ENCODE data around the gene IL33. TPM values are rescaled to one million over a fixed set of nuclear protein-coding genes. Genes with fewer than 3 reads are reported as not detected.
A peak's percentile ranks its signal among the peaks of the same experiment; 100 is the strongest.

The IL33 gene
- total and polyA plus RNA-seq, 2 experiments from 2014 or later = not detected

DNA sequence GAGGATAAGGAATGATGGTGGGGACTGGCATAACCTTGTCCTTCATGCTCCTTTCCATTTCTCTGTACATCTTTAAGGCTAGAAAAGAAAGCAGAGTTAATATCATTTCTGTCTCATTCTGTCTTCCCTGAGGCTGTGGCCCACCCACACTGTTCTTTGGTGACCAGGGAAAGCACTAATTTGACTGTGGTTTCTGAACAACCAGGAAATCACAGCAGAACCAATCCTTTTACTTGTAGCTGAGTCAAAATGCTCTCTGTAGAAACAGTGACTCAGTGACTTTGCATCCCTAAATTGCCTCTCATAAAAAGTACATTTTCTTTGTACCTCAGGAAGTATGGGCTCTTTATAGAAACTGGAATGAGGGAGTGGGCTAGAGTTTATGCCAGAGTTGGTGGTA, 28.1 kb downstream of the IL33 start:
- H3K27ac Mint-ChIP-seq = no peak overlapping the region
- ATAC-seq (no peak), DNase-seq (ENCODE audit: low spot score) (no peak)

More for the DNA sequence above, 28.1 kb downstream of the IL33 start:
- H3K4me1 ChIP-seq (ENCODE audit: insufficient read depth) = no peaks in the 10 kb centered on the region
- H4K20me1 ChIP-seq (replicated peaks; ENCODE audit: insufficient read depth) = no peaks in the 10 kb centered on the region
- H2AFZ ChIP-seq = peak overlapping the region; percentile 81
- Mint-ChIP-seq H3K9me3 (peaks cover 16% of the 10 kb centered on the region), H3K27me3 (ENCODE audit: insufficient read depth, low read depth, poor library complexity) (peaks cover 2% of the 10 kb centered on the region), H3K36me3 (ENCODE audit: low read depth) (peaks cover 10% of the 10 kb centered on the region), H3K4me1 (no peaks in the 10 kb centered on the region), H3K4me3 (no peak overlapping the region)
- H3K4me2 ChIP-seq = no peak overlapping the region
- TF ChIP-seq ZNF331 (CRISPR knock-in tag; IDR thresholded peaks at IDR 0.05; ENCODE audit: low read depth) = no peak
- TF ChIP-seq, protein P1, sequence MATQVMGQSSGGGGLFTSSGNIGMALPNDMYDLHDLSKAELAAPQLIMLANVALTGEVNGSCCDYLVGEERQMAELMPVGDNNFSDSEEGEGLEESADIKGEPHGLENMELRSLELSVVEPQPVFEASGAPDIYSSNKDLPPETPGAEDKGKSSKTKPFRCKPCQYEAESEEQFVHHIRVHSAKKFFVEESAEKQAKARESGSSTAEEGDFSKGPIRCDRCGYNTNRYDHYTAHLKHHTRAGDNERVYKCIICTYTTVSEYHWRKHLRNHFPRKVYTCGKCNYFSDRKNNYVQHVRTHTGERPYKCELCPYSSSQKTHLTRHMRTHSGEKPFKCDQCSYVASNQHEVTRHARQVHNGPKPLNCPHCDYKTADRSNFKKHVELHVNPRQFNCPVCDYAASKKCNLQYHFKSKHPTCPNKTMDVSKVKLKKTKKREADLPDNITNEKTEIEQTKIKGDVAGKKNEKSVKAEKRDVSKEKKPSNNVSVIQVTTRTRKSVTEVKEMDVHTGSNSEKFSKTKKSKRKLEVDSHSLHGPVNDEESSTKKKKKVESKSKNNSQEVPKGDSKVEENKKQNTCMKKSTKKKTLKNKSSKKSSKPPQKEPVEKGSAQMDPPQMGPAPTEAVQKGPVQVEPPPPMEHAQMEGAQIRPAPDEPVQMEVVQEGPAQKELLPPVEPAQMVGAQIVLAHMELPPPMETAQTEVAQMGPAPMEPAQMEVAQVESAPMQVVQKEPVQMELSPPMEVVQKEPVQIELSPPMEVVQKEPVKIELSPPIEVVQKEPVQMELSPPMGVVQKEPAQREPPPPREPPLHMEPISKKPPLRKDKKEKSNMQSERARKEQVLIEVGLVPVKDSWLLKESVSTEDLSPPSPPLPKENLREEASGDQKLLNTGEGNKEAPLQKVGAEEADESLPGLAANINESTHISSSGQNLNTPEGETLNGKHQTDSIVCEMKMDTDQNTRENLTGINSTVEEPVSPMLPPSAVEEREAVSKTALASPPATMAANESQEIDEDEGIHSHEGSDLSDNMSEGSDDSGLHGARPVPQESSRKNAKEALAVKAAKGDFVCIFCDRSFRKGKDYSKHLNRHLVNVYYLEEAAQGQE (IDR thresholded peaks at IDR 0.05; ENCODE audit: unreplicated experiment) = no peak
- TF ChIP-seq, protein P2, sequence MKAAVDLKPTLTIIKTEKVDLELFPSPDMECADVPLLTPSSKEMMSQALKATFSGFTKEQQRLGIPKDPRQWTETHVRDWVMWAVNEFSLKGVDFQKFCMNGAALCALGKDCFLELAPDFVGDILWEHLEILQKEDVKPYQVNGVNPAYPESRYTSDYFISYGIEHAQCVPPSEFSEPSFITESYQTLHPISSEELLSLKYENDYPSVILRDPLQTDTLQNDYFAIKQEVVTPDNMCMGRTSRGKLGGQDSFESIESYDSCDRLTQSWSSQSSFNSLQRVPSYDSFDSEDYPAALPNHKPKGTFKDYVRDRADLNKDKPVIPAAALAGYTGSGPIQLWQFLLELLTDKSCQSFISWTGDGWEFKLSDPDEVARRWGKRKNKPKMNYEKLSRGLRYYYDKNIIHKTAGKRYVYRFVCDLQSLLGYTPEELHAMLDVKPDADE (IDR thresholded peaks at IDR 0.05) = no peak
- no peak for TF ChIP-seq NANOG (IDR thresholded peaks at IDR 0.05; ENCODE audit: borderline replicate concordance)
- TF ChIP-seq CREB1 (CRISPR knock-in tag; IDR thresholded peaks at IDR 0.05; ENCODE audit: low read depth) = no peak
- TF ChIP-seq EZH2 (IDR thresholded peaks at IDR 0.05; ENCODE audit: low read depth, unreplicated experiment) = no peak
- TF ChIP-seq JUNB (IDR thresholded peaks at IDR 0.05; ENCODE audit: unreplicated experiment) = no peak
- TF ChIP-seq, protein P3, sequence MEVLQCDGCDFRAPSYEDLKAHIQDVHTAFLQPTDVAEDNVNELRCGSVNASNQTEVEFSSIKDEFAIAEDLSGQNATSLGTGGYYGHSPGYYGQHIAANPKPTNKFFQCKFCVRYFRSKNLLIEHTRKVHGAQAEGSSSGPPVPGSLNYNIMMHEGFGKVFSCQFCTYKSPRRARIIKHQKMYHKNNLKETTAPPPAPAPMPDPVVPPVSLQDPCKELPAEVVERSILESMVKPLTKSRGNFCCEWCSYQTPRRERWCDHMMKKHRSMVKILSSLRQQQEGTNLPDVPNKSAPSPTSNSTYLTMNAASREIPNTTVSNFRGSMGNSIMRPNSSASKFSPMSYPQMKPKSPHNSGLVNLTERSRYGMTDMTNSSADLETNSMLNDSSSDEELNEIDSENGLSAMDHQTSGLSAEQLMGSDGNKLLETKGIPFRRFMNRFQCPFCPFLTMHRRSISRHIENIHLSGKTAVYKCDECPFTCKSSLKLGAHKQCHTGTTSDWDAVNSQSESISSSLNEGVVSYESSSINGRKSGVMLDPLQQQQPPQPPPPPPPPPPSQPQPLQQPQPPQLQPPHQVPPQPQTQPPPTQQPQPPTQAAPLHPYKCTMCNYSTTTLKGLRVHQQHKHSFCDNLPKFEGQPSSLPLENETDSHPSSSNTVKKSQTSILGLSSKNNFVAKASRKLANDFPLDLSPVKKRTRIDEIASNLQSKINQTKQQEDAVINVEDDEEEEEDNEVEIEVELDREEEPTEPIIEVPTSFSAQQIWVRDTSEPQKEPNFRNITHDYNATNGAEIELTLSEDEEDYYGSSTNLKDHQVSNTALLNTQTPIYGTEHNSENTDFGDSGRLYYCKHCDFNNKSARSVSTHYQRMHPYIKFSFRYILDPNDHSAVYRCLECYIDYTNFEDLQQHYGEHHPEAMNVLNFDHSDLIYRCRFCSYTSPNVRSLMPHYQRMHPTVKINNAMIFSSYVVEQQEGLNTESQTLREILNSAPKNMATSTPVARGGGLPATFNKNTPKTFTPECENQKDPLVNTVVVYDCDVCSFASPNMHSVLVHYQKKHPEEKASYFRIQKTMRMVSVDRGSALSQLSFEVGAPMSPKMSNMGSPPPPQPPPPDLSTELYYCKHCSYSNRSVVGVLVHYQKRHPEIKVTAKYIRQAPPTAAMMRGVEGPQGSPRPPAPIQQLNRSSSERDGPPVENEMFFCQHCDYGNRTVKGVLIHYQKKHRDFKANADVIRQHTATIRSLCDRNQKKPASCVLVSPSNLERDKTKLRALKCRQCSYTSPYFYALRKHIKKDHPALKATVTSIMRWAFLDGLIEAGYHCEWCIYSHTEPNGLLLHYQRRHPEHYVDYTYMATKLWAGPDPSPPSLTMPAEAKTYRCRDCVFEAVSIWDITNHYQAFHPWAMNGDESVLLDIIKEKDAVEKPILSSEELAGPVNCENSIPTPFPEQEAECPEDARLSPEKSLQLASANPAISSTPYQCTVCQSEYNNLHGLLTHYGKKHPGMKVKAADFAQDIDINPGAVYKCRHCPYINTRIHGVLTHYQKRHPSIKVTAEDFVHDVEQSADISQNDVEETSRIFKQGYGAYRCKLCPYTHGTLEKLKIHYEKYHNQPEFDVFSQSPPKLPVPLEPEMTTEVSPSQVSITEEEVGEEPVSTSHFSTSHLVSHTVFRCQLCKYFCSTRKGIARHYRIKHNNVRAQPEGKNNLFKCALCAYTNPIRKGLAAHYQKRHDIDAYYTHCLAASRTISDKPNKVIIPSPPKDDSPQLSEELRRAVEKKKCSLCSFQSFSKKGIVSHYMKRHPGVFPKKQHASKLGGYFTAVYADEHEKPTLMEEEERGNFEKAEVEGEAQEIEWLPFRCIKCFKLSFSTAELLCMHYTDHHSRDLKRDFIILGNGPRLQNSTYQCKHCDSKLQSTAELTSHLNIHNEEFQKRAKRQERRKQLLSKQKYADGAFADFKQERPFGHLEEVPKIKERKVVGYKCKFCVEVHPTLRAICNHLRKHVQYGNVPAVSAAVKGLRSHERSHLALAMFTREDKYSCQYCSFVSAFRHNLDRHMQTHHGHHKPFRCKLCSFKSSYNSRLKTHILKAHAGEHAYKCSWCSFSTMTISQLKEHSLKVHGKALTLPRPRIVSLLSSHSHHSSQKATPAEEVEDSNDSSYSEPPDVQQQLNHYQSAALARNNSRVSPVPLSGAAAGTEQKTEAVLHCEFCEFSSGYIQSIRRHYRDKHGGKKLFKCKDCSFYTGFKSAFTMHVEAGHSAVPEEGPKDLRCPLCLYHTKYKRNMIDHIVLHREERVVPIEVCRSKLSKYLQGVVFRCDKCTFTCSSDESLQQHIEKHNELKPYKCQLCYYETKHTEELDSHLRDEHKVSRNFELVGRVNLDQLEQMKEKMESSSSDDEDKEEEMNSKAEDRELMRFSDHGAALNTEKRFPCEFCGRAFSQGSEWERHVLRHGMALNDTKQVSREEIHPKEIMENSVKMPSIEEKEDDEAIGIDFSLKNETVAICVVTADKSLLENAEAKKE (CRISPR knock-in tag; IDR thresholded peaks at IDR 0.05) = no peak
- TF ChIP-seq STAT1 (IDR thresholded peaks at IDR 0.05; ENCODE audit: unreplicated experiment) = no peak
- TF ChIP-seq ZNF114 (CRISPR knock-in tag; IDR thresholded peaks at IDR 0.05) = no peak
- TF ChIP-seq, protein P4, sequence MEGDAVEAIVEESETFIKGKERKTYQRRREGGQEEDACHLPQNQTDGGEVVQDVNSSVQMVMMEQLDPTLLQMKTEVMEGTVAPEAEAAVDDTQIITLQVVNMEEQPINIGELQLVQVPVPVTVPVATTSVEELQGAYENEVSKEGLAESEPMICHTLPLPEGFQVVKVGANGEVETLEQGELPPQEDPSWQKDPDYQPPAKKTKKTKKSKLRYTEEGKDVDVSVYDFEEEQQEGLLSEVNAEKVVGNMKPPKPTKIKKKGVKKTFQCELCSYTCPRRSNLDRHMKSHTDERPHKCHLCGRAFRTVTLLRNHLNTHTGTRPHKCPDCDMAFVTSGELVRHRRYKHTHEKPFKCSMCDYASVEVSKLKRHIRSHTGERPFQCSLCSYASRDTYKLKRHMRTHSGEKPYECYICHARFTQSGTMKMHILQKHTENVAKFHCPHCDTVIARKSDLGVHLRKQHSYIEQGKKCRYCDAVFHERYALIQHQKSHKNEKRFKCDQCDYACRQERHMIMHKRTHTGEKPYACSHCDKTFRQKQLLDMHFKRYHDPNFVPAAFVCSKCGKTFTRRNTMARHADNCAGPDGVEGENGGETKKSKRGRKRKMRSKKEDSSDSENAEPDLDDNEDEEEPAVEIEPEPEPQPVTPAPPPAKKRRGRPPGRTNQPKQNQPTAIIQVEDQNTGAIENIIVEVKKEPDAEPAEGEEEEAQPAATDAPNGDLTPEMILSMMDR (conservative IDR thresholded peaks at IDR 0.05; ENCODE audit: low read depth in 2 of 2) = no peak
- TF ChIP-seq POLR2AphosphoS5 (IDR thresholded peaks at IDR 0.05; ENCODE audit: low read depth) = no peak
- TF ChIP-seq EZH2phosphoT487 (IDR thresholded peaks at IDR 0.05; ENCODE audit: unreplicated experiment) = no peak
- H3F3A ChIP-seq (replicated peaks; ENCODE audit: low read depth) = no peaks in the 10 kb centered on the region
- no peaks in the 10 kb centered on the region for H3K36me3 ChIP-seq (ENCODE audit: insufficient read depth)
- H3K27ac ChIP-seq (ENCODE audit: low read depth) = no peak overlapping the region
- no peak overlapping the region for H3K4me3 ChIP-seq
- no peaks in the 10 kb centered on the region for H3K79me2 ChIP-seq (replicated peaks; ENCODE audit: insufficient read depth)
- H3K27me3 ChIP-seq (ENCODE audit: insufficient read depth) = no peaks in the 10 kb centered on the region
- peaks cover 15% of the 10 kb centered on the region; the same call in 1 of the 2 replicates for H3K9me2 ChIP-seq (ENCODE audit: insufficient read depth)

Data from GM23338 (cell line).